ENCODE data around the gene TST. TPM values are rescaled to one million over a fixed set of nuclear protein-coding genes. Genes with fewer than 3 reads are reported as not detected.
A peak's percentile ranks its signal among the peaks of the same experiment; 100 is the strongest.

TST gene
- polyA plus RNA-seq, 1 donor from 2014 or later, result 5.4 TPM

DNA sequence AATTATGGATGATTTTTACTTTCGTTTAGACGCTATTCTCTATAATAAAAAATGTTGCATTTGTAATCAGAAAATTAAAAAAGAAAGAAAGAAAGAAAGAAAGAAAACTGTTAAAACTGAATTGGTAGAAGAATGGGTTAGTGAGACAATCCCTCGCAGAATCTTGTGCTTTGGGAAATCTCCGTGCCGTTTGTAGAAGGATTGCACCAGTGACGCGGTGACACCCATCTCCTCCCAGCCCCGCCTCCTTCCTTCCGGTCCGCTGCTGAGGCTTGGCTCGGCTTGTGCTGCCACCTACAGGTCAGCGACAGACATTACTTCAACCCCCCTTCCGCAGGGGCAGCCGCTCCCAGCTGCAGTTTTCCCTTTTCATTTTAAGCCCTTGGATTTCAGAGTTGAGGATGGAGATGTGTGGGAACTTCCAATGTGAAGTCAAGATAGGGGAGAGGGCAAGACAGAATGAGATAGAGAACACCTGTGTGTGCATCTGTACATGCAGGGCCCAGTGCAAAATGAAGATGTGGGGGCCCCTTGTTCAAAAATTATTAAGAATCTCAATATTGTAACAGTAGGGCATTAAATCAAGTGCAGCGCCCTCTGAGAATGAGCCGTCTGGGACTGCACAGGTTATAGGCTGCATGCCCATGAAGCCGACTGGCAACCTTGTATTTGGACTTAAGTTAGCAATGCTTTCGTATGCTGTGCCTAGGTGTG is 41.1 kb downstream of the TST start:
- no peaks in the 10 kb centered on the region for H3F3A ChIP-seq (ENCODE audit: insufficient read depth, low read length, poor library complexity, severe bottlenecking)
- H2AFZ ChIP-seq (ENCODE audit: low read depth, low read length), result no peak overlapping the region
- no peaks in the 10 kb centered on the region for H3K36me3 ChIP-seq (ENCODE audit: insufficient read depth, low read length)
- H3K9ac ChIP-seq (ENCODE audit: low read length), result peak overlapping the region; percentile 46
- H3K9me3 ChIP-seq (ENCODE audit: low read length), result no peaks in the 10 kb centered on the region
- H4K20me1 ChIP-seq (ENCODE audit: insufficient read depth), result no peaks in the 10 kb centered on the region
- no peaks in the 10 kb centered on the region for H3K9me2 ChIP-seq (ENCODE audit: insufficient read depth, low read length)
- H3K27me3 ChIP-seq (ENCODE audit: insufficient read depth, low read depth, low read length), result no peaks in the 10 kb centered on the region
- H3K4me3 ChIP-seq (ENCODE audit: low read length), result peak overlapping the region; percentile 59
- no peaks in the 10 kb centered on the region for H3K79me2 ChIP-seq (replicated peaks; ENCODE audit: insufficient read depth, low read length)
- H3K27ac ChIP-seq (ENCODE audit: low read length), result no peak overlapping the region
- peak overlapping the region; percentile 93 for H3K4me2 ChIP-seq (ENCODE audit: low read length)
- TF ChIP-seq EZH2 (IDR thresholded peaks at IDR 0.05; ENCODE audit: borderline replicate concordance, insufficient read depth, low read length, poor library complexity, severe bottlenecking) (no peak), MXI1 (conservative IDR thresholded peaks at IDR 0.05; ENCODE audit: poor library complexity, severe bottlenecking) (no peak), SMC3 (conservative IDR thresholded peaks at IDR 0.05; ENCODE audit: poor library complexity) (peak; percentile 85), RAD21 (conservative IDR thresholded peaks at IDR 0.05) (peak; percentile 92), TAF1 (IDR thresholded peaks at IDR 0.05; ENCODE audit: low read depth) (no peak), POLR2AphosphoS5 (IDR thresholded peaks at IDR 0.05) (no peak), EP300 (conservative IDR thresholded peaks at IDR 0.05; ENCODE audit: poor library complexity, severe bottlenecking) (no peak)
- TF ChIP-seq, protein P1, sequence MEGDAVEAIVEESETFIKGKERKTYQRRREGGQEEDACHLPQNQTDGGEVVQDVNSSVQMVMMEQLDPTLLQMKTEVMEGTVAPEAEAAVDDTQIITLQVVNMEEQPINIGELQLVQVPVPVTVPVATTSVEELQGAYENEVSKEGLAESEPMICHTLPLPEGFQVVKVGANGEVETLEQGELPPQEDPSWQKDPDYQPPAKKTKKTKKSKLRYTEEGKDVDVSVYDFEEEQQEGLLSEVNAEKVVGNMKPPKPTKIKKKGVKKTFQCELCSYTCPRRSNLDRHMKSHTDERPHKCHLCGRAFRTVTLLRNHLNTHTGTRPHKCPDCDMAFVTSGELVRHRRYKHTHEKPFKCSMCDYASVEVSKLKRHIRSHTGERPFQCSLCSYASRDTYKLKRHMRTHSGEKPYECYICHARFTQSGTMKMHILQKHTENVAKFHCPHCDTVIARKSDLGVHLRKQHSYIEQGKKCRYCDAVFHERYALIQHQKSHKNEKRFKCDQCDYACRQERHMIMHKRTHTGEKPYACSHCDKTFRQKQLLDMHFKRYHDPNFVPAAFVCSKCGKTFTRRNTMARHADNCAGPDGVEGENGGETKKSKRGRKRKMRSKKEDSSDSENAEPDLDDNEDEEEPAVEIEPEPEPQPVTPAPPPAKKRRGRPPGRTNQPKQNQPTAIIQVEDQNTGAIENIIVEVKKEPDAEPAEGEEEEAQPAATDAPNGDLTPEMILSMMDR (IDR thresholded peaks at IDR 0.05; ENCODE audit: poor library complexity, severe bottlenecking), result peak; percentile 97
- TF ChIP-seq, protein P2, sequence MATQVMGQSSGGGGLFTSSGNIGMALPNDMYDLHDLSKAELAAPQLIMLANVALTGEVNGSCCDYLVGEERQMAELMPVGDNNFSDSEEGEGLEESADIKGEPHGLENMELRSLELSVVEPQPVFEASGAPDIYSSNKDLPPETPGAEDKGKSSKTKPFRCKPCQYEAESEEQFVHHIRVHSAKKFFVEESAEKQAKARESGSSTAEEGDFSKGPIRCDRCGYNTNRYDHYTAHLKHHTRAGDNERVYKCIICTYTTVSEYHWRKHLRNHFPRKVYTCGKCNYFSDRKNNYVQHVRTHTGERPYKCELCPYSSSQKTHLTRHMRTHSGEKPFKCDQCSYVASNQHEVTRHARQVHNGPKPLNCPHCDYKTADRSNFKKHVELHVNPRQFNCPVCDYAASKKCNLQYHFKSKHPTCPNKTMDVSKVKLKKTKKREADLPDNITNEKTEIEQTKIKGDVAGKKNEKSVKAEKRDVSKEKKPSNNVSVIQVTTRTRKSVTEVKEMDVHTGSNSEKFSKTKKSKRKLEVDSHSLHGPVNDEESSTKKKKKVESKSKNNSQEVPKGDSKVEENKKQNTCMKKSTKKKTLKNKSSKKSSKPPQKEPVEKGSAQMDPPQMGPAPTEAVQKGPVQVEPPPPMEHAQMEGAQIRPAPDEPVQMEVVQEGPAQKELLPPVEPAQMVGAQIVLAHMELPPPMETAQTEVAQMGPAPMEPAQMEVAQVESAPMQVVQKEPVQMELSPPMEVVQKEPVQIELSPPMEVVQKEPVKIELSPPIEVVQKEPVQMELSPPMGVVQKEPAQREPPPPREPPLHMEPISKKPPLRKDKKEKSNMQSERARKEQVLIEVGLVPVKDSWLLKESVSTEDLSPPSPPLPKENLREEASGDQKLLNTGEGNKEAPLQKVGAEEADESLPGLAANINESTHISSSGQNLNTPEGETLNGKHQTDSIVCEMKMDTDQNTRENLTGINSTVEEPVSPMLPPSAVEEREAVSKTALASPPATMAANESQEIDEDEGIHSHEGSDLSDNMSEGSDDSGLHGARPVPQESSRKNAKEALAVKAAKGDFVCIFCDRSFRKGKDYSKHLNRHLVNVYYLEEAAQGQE (IDR thresholded peaks at IDR 0.05; ENCODE audit: borderline replicate concordance), result no peak

DNA sequence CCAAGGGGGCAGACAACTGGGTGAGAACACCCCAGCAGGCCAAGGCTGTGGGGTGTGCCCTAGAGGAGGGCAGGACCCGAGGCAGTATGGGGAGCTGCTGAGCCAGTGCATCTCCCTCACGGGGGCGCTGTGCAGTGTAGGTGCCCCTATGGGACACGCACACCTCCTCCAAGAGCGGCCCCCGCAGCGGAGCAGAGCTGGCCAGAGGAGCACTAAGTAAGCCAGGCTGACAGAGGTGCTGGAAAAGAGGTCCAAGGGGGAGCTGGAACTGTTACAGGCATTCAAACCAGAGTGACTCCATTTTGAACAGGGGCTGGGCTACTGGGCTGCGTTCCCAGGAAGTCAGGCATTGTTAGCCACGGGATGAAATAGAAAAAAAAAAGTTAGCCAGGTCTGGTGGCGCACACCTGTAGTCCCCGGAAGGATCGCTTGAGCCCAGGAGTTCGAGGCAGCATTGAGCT is 41.8 kb downstream of the TST start:
- no peaks in the 10 kb centered on the region for H3K27me3 ChIP-seq (ENCODE audit: insufficient read depth, low read depth, low read length)
- no peak overlapping the region for H2AFZ ChIP-seq (ENCODE audit: low read depth, low read length)
- no peaks in the 10 kb centered on the region for H3K9me3 ChIP-seq (ENCODE audit: low read length)
- H3F3A ChIP-seq (ENCODE audit: insufficient read depth, low read length, poor library complexity, severe bottlenecking), result no peaks in the 10 kb centered on the region
- H3K4me3 ChIP-seq (ENCODE audit: low read length), result peak overlapping the region; percentile 59
- no peaks in the 10 kb centered on the region for H4K20me1 ChIP-seq (ENCODE audit: insufficient read depth)
- peak overlapping the region; percentile 93 for H3K4me2 ChIP-seq (ENCODE audit: low read length)
- H3K79me2 ChIP-seq (replicated peaks; ENCODE audit: insufficient read depth, low read length), result no peaks in the 10 kb centered on the region
- H3K36me3 ChIP-seq (ENCODE audit: insufficient read depth, low read length), result no peaks in the 10 kb centered on the region
- H3K9me2 ChIP-seq (ENCODE audit: insufficient read depth, low read length), result no peaks in the 10 kb centered on the region
- H3K9ac ChIP-seq (ENCODE audit: low read length), result peak overlapping the region; percentile 46
- no peak overlapping the region for H3K27ac ChIP-seq (ENCODE audit: low read length)
- TF ChIP-seq, protein P1 (IDR thresholded peaks at IDR 0.05; ENCODE audit: poor library complexity, severe bottlenecking), result no peak
- no peak for TF ChIP-seq TAF1 (IDR thresholded peaks at IDR 0.05; ENCODE audit: low read depth)
- TF ChIP-seq EP300 (conservative IDR thresholded peaks at IDR 0.05; ENCODE audit: poor library complexity, severe bottlenecking), result no peak
- TF ChIP-seq, protein P2 (IDR thresholded peaks at IDR 0.05; ENCODE audit: borderline replicate concordance), result no peak
- no peak for TF ChIP-seq SMC3 (conservative IDR thresholded peaks at IDR 0.05; ENCODE audit: poor library complexity)
- no peak for TF ChIP-seq POLR2AphosphoS5 (IDR thresholded peaks at IDR 0.05)
- TF ChIP-seq MXI1 (conservative IDR thresholded peaks at IDR 0.05; ENCODE audit: poor library complexity, severe bottlenecking), result no peak
- no peak for TF ChIP-seq RAD21 (conservative IDR thresholded peaks at IDR 0.05)
- TF ChIP-seq EZH2 (IDR thresholded peaks at IDR 0.05; ENCODE audit: borderline replicate concordance, insufficient read depth, low read length, poor library complexity, severe bottlenecking), result no peak
